HepG2 (cell line): Measurements from ENCODE around the gene ZNF763.

ENCODE experiments used
- MED8 ChIP-seq: sonication (generic); formaldehyde crosslinking; IDR thresholded peaks from 2 replicates; pipeline ENCODE4 v1.8.1; 2023; ENCODE audit warnings: mild to moderate bottlenecking, missing genetic modification reagents; ENCODE audit not compliant: insufficient replicate concordance
- RNF2 ChIP-seq: fragments of 450-650 bp; conservative IDR thresholded peaks from 2 replicates; pipeline ENCODE4 v1.6.1; 2016; ENCODE audit warnings: low read depth
- SP1 ChIP-seq, 2 experiments: fragments of 450-650 bp in 1 of 2; sonication (generic) in 1 of 2; formaldehyde crosslinking in 1 of 2; IDR thresholded peaks; 2 replicates each; pipeline versions ENCODE4 v1.4.0 to v1.6.1; 2016 to 2020; ENCODE audit warnings: missing genetic modification reagents in 1 of 2
- TAF1 ChIP-seq: sonication (generic); formaldehyde crosslinking; IDR thresholded peaks from 2 replicates; pipeline ENCODE4 v1.4.0; 2020; ENCODE audit warnings: missing genetic modification reagents
- THAP7 ChIP-seq: sonication (generic); formaldehyde crosslinking; IDR thresholded peaks from 2 replicates; pipeline ENCODE4 v1.8.1; 2023; ENCODE audit warnings: mild to moderate bottlenecking, missing genetic modification reagents
- ZNF558 ChIP-seq: sonication (generic); formaldehyde crosslinking; IDR thresholded peaks from 2 replicates; pipeline ENCODE4 v1.9.0; 2022; ENCODE audit warnings: mild to moderate bottlenecking, missing genetic modification reagents, borderline replicate concordance
- ZNF891 ChIP-seq: sonication (generic); formaldehyde crosslinking; IDR thresholded peaks from 2 replicates; pipeline ENCODE4 v1.5.0; 2020; ENCODE audit warnings: mild to moderate bottlenecking, missing genetic modification reagents

DNA sequence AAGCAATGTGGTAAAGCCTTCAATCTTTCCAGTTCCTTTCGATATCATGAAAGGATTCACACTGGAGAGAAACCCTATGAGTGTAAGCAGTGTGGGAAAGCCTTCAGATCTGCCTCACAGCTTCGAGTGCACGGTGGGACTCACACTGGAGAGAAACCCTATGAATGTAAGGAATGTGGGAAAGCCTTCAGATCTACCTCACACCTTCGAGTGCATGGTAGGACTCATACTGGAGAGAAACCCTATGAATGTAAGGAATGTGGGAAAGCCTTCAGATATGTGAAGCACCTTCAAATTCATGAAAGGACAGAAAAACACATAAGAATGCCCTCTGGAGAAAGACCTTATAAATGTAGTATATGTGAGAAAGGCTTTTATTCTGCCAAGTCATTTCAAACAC is 15.6 kb upstream of the ZNF763 start:
- TF ChIP-seq THAP7 (no peak), SP1 (IDR thresholded peaks at IDR 0.05) (no peak), SP1 (CRISPR knock-in tag; IDR thresholded peaks at IDR 0.05) (no peak), RNF2 (no peak), TAF1 (CRISPR knock-in tag) (no peak), ZNF558 (CRISPR knock-in tag) (no peak), ZNF891 (no peak), MED8 (CRISPR knock-in tag) (no peak)
